ENCODE results near the gene INHBE.
"Not testable (repeated sequence)": the region's sequence is repeated elsewhere in the genome, so short reads cannot be mapped to it uniquely, and the experiment has no call there.

INHBE gene

DNA sequence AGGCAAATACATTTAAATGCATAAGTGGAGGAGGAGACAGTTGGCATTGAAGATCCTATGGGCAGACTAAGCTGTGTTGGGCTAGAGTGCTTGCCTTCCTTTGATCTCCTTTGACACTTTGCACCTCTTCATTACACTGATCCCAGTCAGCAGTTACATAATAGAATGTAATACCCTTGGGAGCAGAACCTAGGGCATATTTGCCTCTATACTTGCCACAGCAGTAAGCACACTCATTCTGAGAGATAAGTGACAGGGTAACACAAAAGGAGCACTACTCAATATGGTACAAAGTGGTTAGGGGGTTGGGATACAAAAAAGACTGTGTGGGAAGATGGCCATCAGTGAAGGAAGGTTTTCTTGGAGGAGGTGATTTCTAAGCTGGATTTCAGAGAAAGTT, 41.7 kb downstream of the INHBE start:
- DNase-seq (ENCODE audit: low read depth in 2 of 2): no peak

DNA sequence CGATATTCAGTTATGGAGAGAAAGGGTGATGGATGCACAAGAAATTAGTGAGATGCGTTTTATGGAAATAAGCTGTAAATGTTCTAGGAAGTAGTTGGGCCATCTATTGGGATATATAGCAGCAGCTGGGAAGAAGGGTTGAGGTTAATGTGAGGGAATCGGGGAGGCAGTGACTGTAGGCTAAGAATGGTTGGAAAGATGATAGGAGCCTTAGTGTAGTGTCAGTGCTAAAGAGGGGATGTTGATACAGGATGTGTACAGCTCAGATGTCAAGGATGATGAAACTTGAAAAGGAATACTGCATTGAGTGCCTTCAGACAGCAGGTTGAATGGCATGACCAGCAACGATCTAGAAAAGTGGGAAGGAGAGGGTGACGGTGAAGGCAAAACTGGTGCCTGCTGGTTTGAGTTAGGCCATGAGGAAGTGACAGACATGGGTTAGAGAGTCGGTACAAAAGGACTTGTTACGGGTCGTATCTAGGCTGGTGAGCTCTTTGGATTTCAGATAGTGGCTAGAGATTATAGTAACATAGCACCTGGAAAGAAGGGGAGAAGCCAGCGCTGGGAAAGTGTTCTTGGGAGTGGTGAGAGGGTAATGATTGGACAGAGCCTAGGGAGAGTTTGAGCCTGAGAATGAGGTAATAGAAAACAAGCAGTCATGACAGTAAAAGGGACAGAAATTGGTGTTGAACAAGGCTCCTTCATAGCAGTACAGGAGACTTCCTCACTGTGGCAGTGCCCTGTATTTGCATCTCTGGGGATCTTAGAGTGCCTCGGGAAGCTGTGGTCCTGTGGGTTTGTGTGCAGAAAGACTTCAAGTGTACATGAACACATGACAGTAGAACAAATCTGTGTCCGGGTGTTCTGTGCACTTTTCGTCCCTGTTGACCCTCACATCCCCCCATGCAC, 42.4 kb downstream of the INHBE start:
- DNase-seq (ENCODE audit: low read depth in 2 of 2): no peak

DNA sequence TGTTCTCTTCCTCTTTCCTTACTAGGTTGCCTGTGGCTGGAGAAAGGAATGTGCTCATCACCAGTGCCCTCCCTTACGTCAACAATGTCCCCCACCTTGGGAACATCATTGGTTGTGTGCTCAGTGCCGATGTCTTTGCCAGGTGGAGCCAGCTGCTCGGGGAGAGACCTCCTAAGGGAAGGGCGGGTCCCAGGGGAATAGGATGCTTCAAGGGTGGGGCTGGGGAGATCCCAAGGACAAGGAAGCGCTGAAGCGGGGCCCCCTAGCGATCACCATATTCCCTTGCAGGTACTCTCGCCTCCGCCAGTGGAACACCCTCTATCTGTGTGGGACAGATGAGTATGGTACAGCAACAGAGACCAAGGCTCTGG, 43.0 kb downstream of the INHBE start:
- DNase-seq (ENCODE audit: low read depth in 2 of 2): no peak

DNA sequence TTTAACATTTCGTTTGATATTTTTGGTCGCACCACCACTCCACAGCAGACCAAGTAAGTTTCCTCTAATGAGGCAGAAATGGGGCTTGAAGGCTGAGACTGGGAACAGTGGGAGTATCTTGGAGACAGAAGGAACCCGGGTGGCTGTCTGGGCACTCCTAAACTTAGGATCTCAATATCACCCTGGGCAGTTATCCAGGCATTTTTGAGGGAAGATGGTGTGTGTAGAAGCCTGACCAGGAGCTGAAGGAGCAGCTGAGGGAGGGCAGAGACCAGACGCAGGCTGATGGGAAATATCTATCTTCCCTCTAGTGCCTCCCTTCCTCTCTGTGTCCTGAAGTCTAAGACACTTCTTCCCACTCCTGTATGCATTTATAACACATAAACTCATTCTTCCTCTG, 43.5 kb downstream of the INHBE start:
- no peak for DNase-seq (ENCODE audit: low read depth in 2 of 2)

DNA sequence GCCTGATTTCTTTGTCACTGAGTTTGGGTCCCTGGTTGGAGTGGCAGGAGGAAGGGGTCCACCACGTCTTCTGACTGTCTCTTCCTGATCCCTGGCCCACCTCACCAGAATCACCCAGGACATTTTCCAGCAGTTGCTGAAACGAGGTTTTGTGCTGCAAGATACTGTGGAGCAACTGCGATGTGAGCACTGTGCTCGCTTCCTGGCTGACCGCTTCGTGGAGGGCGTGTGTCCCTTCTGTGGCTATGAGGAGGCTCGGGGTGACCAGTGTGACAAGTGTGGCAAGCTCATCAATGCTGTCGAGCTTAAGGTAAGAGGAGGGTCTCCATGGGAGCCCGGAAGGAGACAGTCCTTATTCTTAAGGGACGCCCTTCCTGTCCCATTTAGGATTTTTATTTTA, 45.1 kb downstream of the INHBE start:
- no peak for DNase-seq (ENCODE audit: low read depth in 2 of 2)

DNA sequence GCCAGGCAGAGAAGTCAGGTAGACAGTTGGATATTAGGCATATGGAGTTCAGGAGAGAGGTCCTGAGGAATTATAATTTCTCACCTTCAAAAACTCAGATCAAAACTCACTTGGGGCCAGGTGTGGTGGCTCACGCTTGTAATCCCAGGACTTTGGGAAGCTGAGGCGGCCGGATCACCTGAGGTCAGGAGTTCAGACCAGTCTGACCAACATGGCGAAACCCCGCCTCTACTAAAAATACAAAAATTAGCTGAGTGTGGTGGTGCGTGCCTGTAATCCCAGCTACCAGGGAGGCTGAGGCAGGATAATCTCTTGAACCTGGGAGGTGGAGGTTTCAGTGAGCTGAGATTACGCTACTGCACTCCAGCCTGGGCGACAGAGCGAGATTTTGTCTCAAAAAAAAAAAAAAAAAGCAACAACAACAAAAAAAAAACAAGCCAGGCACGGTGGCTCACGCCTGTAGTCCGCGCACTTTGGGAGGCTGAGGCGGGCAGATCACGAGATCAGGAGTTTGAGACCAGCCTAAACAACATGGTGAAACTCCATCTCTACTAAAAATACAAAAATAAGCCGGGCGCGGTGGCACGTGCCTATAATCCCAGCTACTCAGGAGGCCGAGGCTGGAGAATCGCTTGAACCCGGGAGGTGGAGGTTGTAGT, 47.3 kb downstream of the INHBE start:
- not testable (repeated sequence) for DNase-seq (ENCODE audit: low read depth in 2 of 2)

DNA sequence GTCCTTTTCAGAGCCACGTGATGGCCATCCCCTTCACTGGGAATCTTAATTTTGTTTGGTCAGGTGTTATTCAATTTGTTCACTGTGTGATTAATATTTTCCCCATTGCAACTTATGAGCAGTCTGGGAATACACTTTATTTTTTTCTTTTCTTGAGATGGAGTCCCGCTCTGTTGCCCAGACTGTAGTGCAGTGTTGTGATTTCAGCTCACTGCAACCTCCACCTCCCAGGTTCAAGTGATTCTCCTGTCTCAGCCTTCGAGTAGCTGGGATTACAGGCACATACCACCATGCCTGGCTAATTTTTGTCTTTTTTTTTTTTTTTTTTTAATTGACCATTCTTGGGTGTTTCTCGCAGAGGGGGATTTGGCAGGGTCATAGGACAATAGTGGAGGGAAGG, 51.4 kb downstream of the INHBE start:
- DNase-seq (ENCODE audit: low read depth in 2 of 2): not testable (repeated sequence)

Measured in stimulated activated CD4-positive, alpha-beta T cell treated with anti-CD3 and anti-CD28 coated beads, Interleukin-1b, Interleukin-23, amount 100 ng/mL, for 4 hours (primary cell).